Endothelial cell (in vitro differentiated cells): Measurements from ENCODE around the gene GIMAP6. TPM values are rescaled to one million over a fixed set of nuclear protein-coding genes. Genes with fewer than 3 reads are reported as not detected.

Experiments
- DNase-seq: peaks from one replicate; pipeline ENCODE4 v3.0.0; 2021; ENCODE audit warnings: low spot score
- H3K27ac Mint-ChIP-seq: one replicate; pipeline ENCODE4 v1.8.0; 2021; ENCODE audit warnings: mixed read lengths, inconsistent platforms; ENCODE audit not compliant: unreplicated experiment
- H3K27me3 Mint-ChIP-seq: one replicate; pipeline ENCODE4 v1.8.0; 2021; ENCODE audit warnings: mild to moderate bottlenecking, moderate library complexity, mixed read lengths, inconsistent platforms; ENCODE audit not compliant: unreplicated experiment
- H3K36me3 Mint-ChIP-seq: one replicate; pipeline ENCODE4 v1.8.0; 2021; ENCODE audit warnings: mild to moderate bottlenecking, low read depth, mixed read lengths, inconsistent platforms; ENCODE audit not compliant: unreplicated experiment
- H3K4me1 Mint-ChIP-seq: one replicate; pipeline ENCODE4 v1.8.0; 2021; ENCODE audit warnings: mild to moderate bottlenecking, mixed read lengths, inconsistent platforms; ENCODE audit not compliant: unreplicated experiment
- H3K4me3 Mint-ChIP-seq: one replicate; pipeline ENCODE4 v1.8.0; 2021; ENCODE audit warnings: mild to moderate bottlenecking, mixed read lengths, inconsistent platforms; ENCODE audit not compliant: unreplicated experiment
- H3K9me3 Mint-ChIP-seq: one replicate; pipeline ENCODE4 v1.8.0; 2021; ENCODE audit warnings: mixed read lengths, inconsistent platforms; ENCODE audit not compliant: unreplicated experiment
- CTCF ChIP-seq: fragments of 200-600 bp; sonication (generic); IDR thresholded peaks from one replicate; pipeline ENCODE4 v1.5.0; 2021; ENCODE audit warnings: antibody characterized with exemption; ENCODE audit not compliant: unreplicated experiment
- total RNA-seq: library from RNA; stranded (reverse); fragmentation: NEBNext Ultra II Directional; extraction: Animal tissue kit (Norgen Biotek cat#: 25700); gene quantifications from one replicate; pipeline ENCODE4 v1.2.1, GENCODE V29; 2021; ENCODE audit not compliant: unreplicated experiment

Gene GIMAP6
- total RNA-seq, 1 donor from 2014 or later, result 47.7 TPM

- H3K4me1 Mint-ChIP-seq, result peaks cover 3% of the 10 kb centered on the region
- H3K9me3 Mint-ChIP-seq, result no peaks in the 10 kb centered on the region
- no peak overlapping the region for H3K4me3 Mint-ChIP-seq
- H3K27me3 Mint-ChIP-seq, result no peaks in the 10 kb centered on the region
- TF ChIP-seq CTCF, result no peak
- no peak overlapping the region for H3K27ac Mint-ChIP-seq
- DNase-seq, result no peak
- peaks cover 5% of the 10 kb centered on the region for H3K36me3 Mint-ChIP-seq
Measured at GRCh38 chr7:150654692-150655091, 22.5 kb upstream of the GIMAP6 start.

- Mint-ChIP-seq H3K4me1 (no peaks in the 10 kb centered on the region), H3K4me3 (no peak overlapping the region), H3K36me3 (peaks cover 5% of the 10 kb centered on the region), H3K9me3 (peaks cover 6% of the 10 kb centered on the region), H3K27ac (no peak overlapping the region), H3K27me3 (peaks cover 3% of the 10 kb centered on the region)
- no peak for DNase-seq
- TF ChIP-seq CTCF, result no peak
Measured at GRCh38 chr7:150649080-150649385, 16.8 kb upstream of the GIMAP6 start.

GRCh38 chr7:150648353-150649079, 16.3 kb upstream of the GIMAP6 start:
- no peaks in the 10 kb centered on the region for H3K36me3 Mint-ChIP-seq
- H3K27ac Mint-ChIP-seq, result no peak overlapping the region
- TF ChIP-seq CTCF, result no peak
- H3K9me3 Mint-ChIP-seq, result peaks cover 6% of the 10 kb centered on the region
- no peaks in the 10 kb centered on the region for H3K4me1 Mint-ChIP-seq
- H3K27me3 Mint-ChIP-seq, result peaks cover 3% of the 10 kb centered on the region
- DNase-seq, result no peak
- no peak overlapping the region for H3K4me3 Mint-ChIP-seq

GRCh38 chr7:150645259-150646020, 13.3 kb upstream of the GIMAP6 start:
- H3K27me3 Mint-ChIP-seq, result peaks cover 6% of the 10 kb centered on the region
- H3K4me1 Mint-ChIP-seq, result no peaks in the 10 kb centered on the region
- TF ChIP-seq CTCF, result no peak
- no peaks in the 10 kb centered on the region for H3K36me3 Mint-ChIP-seq
- H3K27ac Mint-ChIP-seq, result no peak overlapping the region
- DNase-seq, result no peak
- H3K4me3 Mint-ChIP-seq, result no peak overlapping the region
- peaks cover 6% of the 10 kb centered on the region for H3K9me3 Mint-ChIP-seq

- TF ChIP-seq CTCF, result no peak
- H3K27me3 Mint-ChIP-seq, result peaks cover 3% of the 10 kb centered on the region
- no peak overlapping the region for H3K4me3 Mint-ChIP-seq
- H3K36me3 Mint-ChIP-seq, result peaks cover 4% of the 10 kb centered on the region
- H3K9me3 Mint-ChIP-seq, result peaks cover 6% of the 10 kb centered on the region
- no peak overlapping the region for H3K27ac Mint-ChIP-seq
- DNase-seq, result no peak
- no peaks in the 10 kb centered on the region for H3K4me1 Mint-ChIP-seq
Measured at GRCh38 chr7:150642926-150643325, 10.7 kb upstream of the GIMAP6 start.
